SK-N-SH treated with all-trans-retinoic acid at 6 μM for 48 hours (cell line): ENCODE measurements around the gene MED16.
"Not testable (repeated sequence)": the region's sequence is repeated elsewhere in the genome, so short reads cannot be mapped to it uniquely, and the experiment has no call there.

ENCODE experiments used
- ARNTL ChIP-seq: fragments of 450-650 bp; formaldehyde crosslinking; IDR thresholded peaks from 2 replicates; pipeline ENCODE4 v1.5.0; 2020; ENCODE audit warnings: low read depth, mild to moderate bottlenecking, moderate library complexity, borderline replicate concordance
- CREB5 ChIP-seq: fragments of 250-450 bp; sonication (Bioruptor Pico); IDR thresholded peaks from 2 replicates; pipeline ENCODE4 v1.5.1; 2020; ENCODE audit warnings: low read depth, mild to moderate bottlenecking, moderate library complexity
- GLIS3 ChIP-seq: fragments of 250-450 bp; sonication (Bioruptor Pico); IDR thresholded peaks from 2 replicates; pipeline ENCODE4 v1.5.0; 2020; ENCODE audit warnings: mild to moderate bottlenecking, moderate library complexity
- OSR1 ChIP-seq: fragments of 250-450 bp; sonication (Bioruptor Pico); IDR thresholded peaks from 2 replicates; pipeline ENCODE4 v1.8.0; 2022; ENCODE audit warnings: moderate library complexity, mild to moderate bottlenecking, inconsistent platforms
- POU6F1 ChIP-seq: fragments of 250-450 bp; sonication (Bioruptor Pico); IDR thresholded peaks from 2 replicates; pipeline ENCODE4 v1.8.0; 2021; ENCODE audit warnings: low read depth, mild to moderate bottlenecking, moderate library complexity, borderline replicate concordance
- PPARA ChIP-seq: fragments of 250-450 bp; sonication (Bioruptor Pico); IDR thresholded peaks from 2 replicates; pipeline ENCODE4 v1.5.0; 2020; ENCODE audit warnings: mild to moderate bottlenecking, borderline replicate concordance
- RARB ChIP-seq: fragments of 250-450 bp; sonication (Bioruptor Pico); IDR thresholded peaks from 2 replicates; pipeline ENCODE4 v1.8.0; 2021; ENCODE audit warnings: mild to moderate bottlenecking, moderate library complexity
- SNAI2 ChIP-seq: fragments of 250-450 bp; sonication (Bioruptor Pico); IDR thresholded peaks from 2 replicates; pipeline ENCODE4 v1.5.0; 2020; ENCODE audit warnings: mild to moderate bottlenecking, moderate library complexity
- TCF4 ChIP-seq: fragments of 250-450 bp; sonication (Bioruptor Pico); IDR thresholded peaks from 2 replicates; pipeline ENCODE4 v1.8.0; 2021; ENCODE audit warnings: mild to moderate bottlenecking, moderate library complexity, borderline replicate concordance
- ZFP3 ChIP-seq: fragments of 250-450 bp; sonication (Bioruptor Pico); IDR thresholded peaks from 2 replicates; pipeline ENCODE4 v1.5.0; 2020; ENCODE audit warnings: mild to moderate bottlenecking, moderate library complexity
- ZFP30 ChIP-seq: fragments of 450-650 bp; formaldehyde crosslinking; IDR thresholded peaks from 2 replicates; pipeline ENCODE4 v1.5.0; 2022; ENCODE audit warnings: mild to moderate bottlenecking, moderate library complexity
- ZNF565 ChIP-seq: fragments of 450-650 bp; formaldehyde crosslinking; conservative IDR thresholded peaks from 2 replicates; pipeline ENCODE4 v1.5.0; 2020; ENCODE audit warnings: low read depth, mild to moderate bottlenecking, moderate library complexity
- TF ChIP-seq, protein P1 (sequence below): fragments of 250-450 bp; sonication (Bioruptor Pico); IDR thresholded peaks from 2 replicates; pipeline ENCODE4 v1.8.0; 2020; ENCODE audit warnings: mild to moderate bottlenecking, moderate library complexity, borderline replicate concordance

GRCh38 chr19:877992-878660 lies 14.9 kb downstream of the MED16 start:
- TF ChIP-seq, protein P1, sequence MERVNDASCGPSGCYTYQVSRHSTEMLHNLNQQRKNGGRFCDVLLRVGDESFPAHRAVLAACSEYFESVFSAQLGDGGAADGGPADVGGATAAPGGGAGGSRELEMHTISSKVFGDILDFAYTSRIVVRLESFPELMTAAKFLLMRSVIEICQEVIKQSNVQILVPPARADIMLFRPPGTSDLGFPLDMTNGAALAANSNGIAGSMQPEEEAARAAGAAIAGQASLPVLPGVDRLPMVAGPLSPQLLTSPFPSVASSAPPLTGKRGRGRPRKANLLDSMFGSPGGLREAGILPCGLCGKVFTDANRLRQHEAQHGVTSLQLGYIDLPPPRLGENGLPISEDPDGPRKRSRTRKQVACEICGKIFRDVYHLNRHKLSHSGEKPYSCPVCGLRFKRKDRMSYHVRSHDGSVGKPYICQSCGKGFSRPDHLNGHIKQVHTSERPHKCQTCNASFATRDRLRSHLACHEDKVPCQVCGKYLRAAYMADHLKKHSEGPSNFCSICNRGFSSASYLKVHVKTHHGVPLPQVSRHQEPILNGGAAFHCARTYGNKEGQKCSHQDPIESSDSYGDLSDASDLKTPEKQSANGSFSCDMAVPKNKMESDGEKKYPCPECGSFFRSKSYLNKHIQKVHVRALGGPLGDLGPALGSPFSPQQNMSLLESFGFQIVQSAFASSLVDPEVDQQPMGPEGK = not testable (repeated sequence)
- not testable (repeated sequence) for TF ChIP-seq OSR1 (CRISPR knock-in tag); POU6F1; CREB5 (CRISPR knock-in tag); SNAI2; ZFP3 (CRISPR knock-in tag); RARB (CRISPR knock-in tag); TCF4 (CRISPR knock-in tag); ZFP30 (CRISPR knock-in tag); ARNTL; GLIS3 (CRISPR knock-in tag); ZNF565 (CRISPR knock-in tag); PPARA (CRISPR knock-in tag)
